IMR-90 (cell line): Measurements from ENCODE around the gene GRN. TPM values are rescaled to one million over a fixed set of nuclear protein-coding genes. Genes with fewer than 3 reads are reported as not detected.

Source experiments
- ATAC-seq: fragments of 200-7000 bp; cut with Tn5 transposase; 2 replicates; pipeline ENCODE4 v1.9.1; 2020; ENCODE audit warnings: low read depth, mild to moderate bottlenecking, moderate library complexity
- BruUV-seq: library from RNA; stranded (reverse); fragments of 400-500 nt; replicated peaks from 2 replicates; lab custom pipeline; 2021; lab: Mats Ljungman, UMichigan
- CTCF ChIA-PET: fragments of 300-600 bp; formaldehyde crosslinking; extraction: SDS; loops from one replicate; lab custom pipeline; 2021; ENCODE audit warnings: antibody characterized with exemption; lab: Yijun Ruan, JAX
- POLR2A ChIA-PET: fragments of 300-600 bp; sonication (Branson Sonifier 250); formaldehyde crosslinking; loops from one replicate; lab custom pipeline; 2022; ENCODE audit warnings: antibody characterized with exemption; ENCODE audit not compliant: unreplicated experiment; lab: Charles Lee
- DNase-seq: peaks from one replicate; pipeline ENCODE4 v3.0.0; 2013
- H2AFZ ChIP-seq: replicated peaks from 2 replicates; pipeline ENCODE3; 2013; ENCODE audit warnings: low read length, mild to moderate bottlenecking; ENCODE audit not compliant: poor library complexity
- H2AK5ac ChIP-seq: 2 replicates; pipeline ENCODE4 v1.6.1; 2013; ENCODE audit warnings: low read depth, low read length, inconsistent platforms
- H2AK9ac ChIP-seq: replicated peaks from 2 replicates; pipeline ENCODE3; 2013; ENCODE audit warnings: mild to moderate bottlenecking, low read depth, low read length, moderate library complexity; ENCODE audit not compliant: poor library complexity
- H2BK120ac ChIP-seq: 2 replicates; pipeline ENCODE4 v1.6.1; 2013; ENCODE audit warnings: low read depth, low read length, inconsistent platforms
- H2BK15ac ChIP-seq: 3 replicates; pipeline ENCODE4 v1.6.1; 2013; ENCODE audit warnings: low read depth, low read length, inconsistent platforms
- H2BK20ac ChIP-seq: 2 replicates; pipeline ENCODE4 v1.6.1; 2013; ENCODE audit warnings: low read depth, mild to moderate bottlenecking, inconsistent platforms, low read length, moderate library complexity
- H2BK5ac ChIP-seq: 2 replicates; pipeline ENCODE4 v1.6.1; 2013; ENCODE audit warnings: mild to moderate bottlenecking, low read depth, low read length, inconsistent platforms; ENCODE audit not compliant: poor library complexity, severe bottlenecking
- H3K14ac ChIP-seq: replicated peaks from 2 replicates; pipeline ENCODE4 v1.6.1; 2013; ENCODE audit warnings: low read depth, low read length, inconsistent platforms
- H3K18ac ChIP-seq: 2 replicates; pipeline ENCODE4 v1.6.1; 2013; ENCODE audit warnings: low read depth, low read length, control low read depth
- H3K23ac ChIP-seq: 2 replicates; pipeline ENCODE4 v1.6.1; 2013; ENCODE audit warnings: low read depth, low read length, inconsistent platforms
- H3K27ac ChIP-seq: 2 replicates; pipeline ENCODE4 v1.5.1; 2013; ENCODE audit warnings: mild to moderate bottlenecking, control low read depth, low read length; ENCODE audit not compliant: insufficient read depth
- H3K27me3 ChIP-seq: 2 replicates; pipeline ENCODE4 v1.6.1; 2013; ENCODE audit warnings: low read length; ENCODE audit not compliant: control insufficient read depth, insufficient read depth
- H3K36me3 ChIP-seq: 2 replicates; pipeline ENCODE4 v1.6.1; 2013; ENCODE audit warnings: low read length, mixed read lengths; ENCODE audit not compliant: control insufficient read depth, insufficient read depth
- H3K4ac ChIP-seq: 2 replicates; pipeline ENCODE4 v1.6.1; 2013; ENCODE audit warnings: low read depth, low read length, inconsistent platforms
- H3K4me1 ChIP-seq: 2 replicates; pipeline ENCODE4 v1.6.1; 2013; ENCODE audit warnings: low read length, mixed read lengths; ENCODE audit not compliant: control insufficient read depth, insufficient read depth
- H3K4me2 ChIP-seq: 2 replicates; pipeline ENCODE4 v1.6.1; 2013; ENCODE audit warnings: low read depth, mild to moderate bottlenecking, control low read depth, low read length, moderate library complexity
- H3K4me3 ChIP-seq: 2 replicates; pipeline ENCODE4 v1.5.1; 2013; ENCODE audit warnings: low read depth, mild to moderate bottlenecking, control low read depth, low read length, moderate library complexity; ENCODE audit not compliant: insufficient read depth
- H3K56ac ChIP-seq: 2 replicates; pipeline ENCODE4 v1.6.1; 2013; ENCODE audit warnings: low read length, inconsistent platforms; ENCODE audit not compliant: insufficient read depth; ENCODE audit errors: extremely low read depth
- H3K79me1 ChIP-seq, 2 experiments: 2 replicates each; pipeline ENCODE4 v1.6.1; 2013; ENCODE audit warnings: low read length in 2 of 2, inconsistent platforms in 1 of 2, low read depth in 1 of 2
- H3K9ac ChIP-seq: 2 replicates; pipeline ENCODE4 v1.6.1; 2013; ENCODE audit warnings: low read depth, low read length, control low read depth
- H3K9me1 ChIP-seq: 2 replicates; pipeline ENCODE4 v1.6.1; 2013; ENCODE audit warnings: low read length, inconsistent platforms; ENCODE audit not compliant: insufficient read depth
- H3K9me3 ChIP-seq: 2 replicates; pipeline ENCODE4 v1.6.1; 2013; ENCODE audit warnings: low read length; ENCODE audit not compliant: control insufficient read depth, insufficient read depth
- H4K20me1 ChIP-seq: 2 replicates; pipeline ENCODE4 v1.6.1; 2013; ENCODE audit warnings: low read length, inconsistent platforms; ENCODE audit not compliant: insufficient read depth
- H4K5ac ChIP-seq: 2 replicates; pipeline ENCODE4 v1.6.1; 2013; ENCODE audit warnings: mild to moderate bottlenecking, low read depth, low read length, control low read depth
- H4K8ac ChIP-seq, 2 experiments: 2 replicates each; pipeline ENCODE4 v1.6.1; 2013; ENCODE audit warnings: low read depth in 2 of 2, low read length in 2 of 2, control low read depth in 1 of 2, inconsistent platforms in 1 of 2
- H4K91ac ChIP-seq: 2 replicates; pipeline ENCODE4 v1.6.1; 2013; ENCODE audit warnings: low read depth, low read length, inconsistent platforms; ENCODE audit not compliant: insufficient read depth
- BHLHE40 ChIP-seq: fragments of 150-350 bp; IDR thresholded peaks from 2 replicates; pipeline ENCODE4 v1.6.1; 2016; ENCODE audit warnings: mild to moderate bottlenecking, low read depth, low read length
- CEBPB ChIP-seq: IDR thresholded peaks from 2 replicates; pipeline ENCODE4 v1.6.1; 2012; ENCODE audit warnings: low read depth, low read length, improper control_type of control experiment
- CHD1 ChIP-seq: IDR thresholded peaks from 2 replicates; pipeline ENCODE4 v1.6.1; 2012; ENCODE audit warnings: low read depth, low read length, improper control_type of control experiment
- CTCF ChIP-seq: conservative IDR thresholded peaks from 2 replicates; pipeline ENCODE4 v1.5.1; 2012; ENCODE audit warnings: mild to moderate bottlenecking, low read depth, low read length, improper control_type of control experiment
- ELK1 ChIP-seq: fragments of 150-350 bp; IDR thresholded peaks from 2 replicates; pipeline ENCODE4 v1.6.1; 2016; ENCODE audit warnings: low read depth, mild to moderate bottlenecking, low read length, moderate library complexity, borderline replicate concordance
- MAFK ChIP-seq: IDR thresholded peaks from 2 replicates; pipeline ENCODE4 v1.6.1; 2012; ENCODE audit warnings: low read depth, low read length, improper control_type of control experiment
- MAZ ChIP-seq: IDR thresholded peaks from 2 replicates; pipeline ENCODE4 v1.6.1; 2012; ENCODE audit warnings: low read depth, mild to moderate bottlenecking, low read length, improper control_type of control experiment, moderate library complexity, borderline replicate concordance
- MXI1 ChIP-seq: IDR thresholded peaks from 2 replicates; pipeline ENCODE4 v1.6.1; 2012; ENCODE audit warnings: low read depth, mild to moderate bottlenecking, low read length, moderate library complexity, borderline replicate concordance
- NFE2L2 ChIP-seq: fragments of 150-350 bp; IDR thresholded peaks from 2 replicates; pipeline ENCODE4 v1.6.1; 2016; ENCODE audit warnings: low read depth, mild to moderate bottlenecking, low read length
- POLR2A ChIP-seq: IDR thresholded peaks from 2 replicates; pipeline ENCODE4 v1.6.1; 2012; ENCODE audit warnings: mild to moderate bottlenecking, low read depth, low read length
- RAD21 ChIP-seq: IDR thresholded peaks from 2 replicates; pipeline ENCODE4 v1.6.1; 2012; ENCODE audit warnings: low read length, improper control_type of control experiment
- RCOR1 ChIP-seq: IDR thresholded peaks from 2 replicates; pipeline ENCODE4 v1.6.1; 2012; ENCODE audit warnings: mild to moderate bottlenecking, low read length, improper control_type of control experiment; ENCODE audit not compliant: insufficient replicate concordance
- SMC3 ChIP-seq: fragments of 150-350 bp; IDR thresholded peaks from 2 replicates; pipeline ENCODE4 v1.6.1; 2016; ENCODE audit warnings: low read depth, mild to moderate bottlenecking, antibody characterized with exemption, low read length, moderate library complexity
- USF2 ChIP-seq: fragments of 150-350 bp; IDR thresholded peaks from 2 replicates; pipeline ENCODE4 v1.6.1; 2017; ENCODE audit warnings: mild to moderate bottlenecking, antibody characterized with exemption, low read length, low read depth
- WGBS, 2 experiments: methylation state at CpG; one replicate each; pipeline versions ENCODE4 v1.1.5 to v1.1.7; 2013; ENCODE audit warnings: missing lambda C conversion rate in 2 of 2; ENCODE audit not compliant: insufficient read length in 1 of 2; ENCODE audit errors: extremely low coverage in 2 of 2; 5-methylcytosine and 5-hydroxymethylcytosine counted together
- dilution Hi-C: fragments of 300-500 bp; cut with HindIII; formaldehyde crosslinking; loops from one replicate; pipeline ENCODE4 v1.14.3; 2018; ENCODE audit warnings: low sequenced_read_pairs; ENCODE audit not compliant: unreplicated experiment
- in situ Hi-C: fragments of 300-500 bp; cut with MboI; formaldehyde crosslinking; loops from 3 replicates; pipeline ENCODE4 v1.14.3; 2019; ENCODE audit warnings: low sequenced_read_pairs, inconsistent platforms, mixed read lengths
- intact Hi-C: fragments of 100-400 bp; cut with micrococcal nuclease; formaldehyde crosslinking; loops from 2 replicates; pipeline ENCODE4 v1.10.0; 2022
- polyA plus RNA-seq, 3 experiments: library from polyadenylated mRNA; depleted of rRNA; stranded (reverse); fragments of >200 nt; gene quantifications; 2 replicates each; pipeline ENCODE4 v1.2.3, GENCODE V29; 2012; ENCODE audit warnings: low replicate concordance in 1 of 3
- total RNA-seq: library from RNA; depleted of rRNA; stranded (reverse); fragments of >200 nt; gene quantifications from 2 replicates; pipeline ENCODE4 v1.2.3, GENCODE V29; 2012

GRN gene
- total and polyA plus RNA-seq, 2 of the 4 experiments (the other 2 are of a cell fraction), result 38.9 to 494 TPM

- Histone ChIP-seq H3K27me3 (peaks cover 2% of the 10 kb centered on the region; the same call in 1 of the 2 replicates), H4K20me1 (peaks cover 11% of the 10 kb centered on the region), H4K91ac (no peak overlapping the region), H3K18ac (no peak overlapping the region), H2AK9ac (no peak overlapping the region), H2AK5ac (no peak overlapping the region), H3K27ac (no peak overlapping the region), H3K4me1 (peaks cover 15% of the 10 kb centered on the region), H2BK120ac (no peak overlapping the region), H3K56ac (no peak overlapping the region), H4K5ac (no peak overlapping the region), H3K36me3 (peaks cover 10% of the 10 kb centered on the region; the same call in 1 of the 2 replicates), H3K9me3 (no peaks in the 10 kb centered on the region), H2BK20ac (no peak overlapping the region), H3K14ac (no peak overlapping the region), H3K4ac (no peak overlapping the region), H2AFZ (no peak overlapping the region), H3K4me3 (no peak overlapping the region), H3K9ac (no peak overlapping the region), H2BK5ac (no peak overlapping the region), H2BK15ac (no peak overlapping the region), H4K8ac (no peak overlapping the region), H3K79me1 (peaks cover 4 to 28% of the 10 kb centered on the region in 2 experiments; a peak in 2 of 4 replicates), H3K4me2 (no peak overlapping the region), H3K23ac (no peak overlapping the region), H3K9me1 (peaks cover 8% of the 10 kb centered on the region; the same call in 1 of the 2 replicates)
- intact Hi-C loops, result loop anchor here (1.0 kb wide), 1 partner anchor 163 kb away; no protein-coding TSS in a partner anchor
- TF ChIP-seq ELK1 (no peak), NFE2L2 (no peak), MAZ (no peak), SMC3 (no peak), RAD21 (no peak), MAFK (no peak), POLR2A (no peak), CTCF (no peak), MXI1 (no peak), BHLHE40 (no peak), CHD1 (no peak), USF2 (no peak), RCOR1 (no peak), CEBPB (no peak)
- ATAC-seq (no peak), DNase-seq (no peak)
- WGBS, 2 experiments, result no CpG with 5 or more reads among the region's 6 CpGs
- CTCF ChIA-PET, result no interaction called here
- POLR2A ChIA-PET, result no interaction called here
- no TSS peak for BruUV-seq
- in situ Hi-C loops, result no loop called here
- dilution Hi-C loops, result no loop called here
Measured at GRCh38 chr17:44360144-44360533, 15.0 kb downstream of the GRN start.
